ENCODE data around the gene NDC80. TPM values are rescaled to one million over a fixed set of nuclear protein-coding genes. Genes with fewer than 3 reads are reported as not detected.

Gene NDC80
- total RNA-seq, 1 donor from 2014 or later, result 98.1 TPM

DNA sequence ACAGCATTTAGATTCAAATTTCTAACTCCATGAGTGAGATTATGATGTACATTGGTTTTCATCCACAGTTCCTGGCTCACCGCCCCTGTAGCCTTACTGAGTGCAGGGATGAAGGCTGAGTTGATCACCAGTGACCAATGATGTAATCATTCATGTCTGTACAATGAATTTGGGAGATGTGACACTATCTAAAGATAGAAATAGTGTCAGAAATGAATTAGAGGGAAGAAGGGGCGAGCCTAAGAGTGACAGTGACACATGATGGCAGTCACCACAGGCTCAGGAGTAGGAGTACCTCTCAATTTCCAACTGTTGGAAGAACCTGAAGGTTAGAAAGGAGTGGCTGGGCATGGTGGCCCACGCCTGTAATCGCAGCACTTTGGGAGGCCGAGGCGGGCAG, 3.2 kb upstream of the NDC80 start:
- no peak for DNase-seq (ENCODE audit: low spot score)
- Mint-ChIP-seq H3K27ac (no peak overlapping the region), H3K9me3 (no peaks in the 10 kb centered on the region), H3K27me3 (ENCODE audit: insufficient read depth, low read depth) (peaks cover 2% of the 10 kb centered on the region), H3K4me1 (peaks cover 17% of the 10 kb centered on the region), H3K36me3 (peaks cover 11% of the 10 kb centered on the region), H3K4me3 (no peak overlapping the region)
- H2AFZ ChIP-seq (replicated peaks), result no peak overlapping the region
- H3K79me2 ChIP-seq (ENCODE audit: low read depth), result peaks cover 41% of the 10 kb centered on the region
- no peak overlapping the region for H3K4me2 ChIP-seq
- H3K27me3 ChIP-seq, result no peaks in the 10 kb centered on the region
- no peak overlapping the region for H3K27ac ChIP-seq
- H4K20me1 ChIP-seq (ENCODE audit: low read depth), result no peaks in the 10 kb centered on the region
- TF ChIP-seq, protein P1, sequence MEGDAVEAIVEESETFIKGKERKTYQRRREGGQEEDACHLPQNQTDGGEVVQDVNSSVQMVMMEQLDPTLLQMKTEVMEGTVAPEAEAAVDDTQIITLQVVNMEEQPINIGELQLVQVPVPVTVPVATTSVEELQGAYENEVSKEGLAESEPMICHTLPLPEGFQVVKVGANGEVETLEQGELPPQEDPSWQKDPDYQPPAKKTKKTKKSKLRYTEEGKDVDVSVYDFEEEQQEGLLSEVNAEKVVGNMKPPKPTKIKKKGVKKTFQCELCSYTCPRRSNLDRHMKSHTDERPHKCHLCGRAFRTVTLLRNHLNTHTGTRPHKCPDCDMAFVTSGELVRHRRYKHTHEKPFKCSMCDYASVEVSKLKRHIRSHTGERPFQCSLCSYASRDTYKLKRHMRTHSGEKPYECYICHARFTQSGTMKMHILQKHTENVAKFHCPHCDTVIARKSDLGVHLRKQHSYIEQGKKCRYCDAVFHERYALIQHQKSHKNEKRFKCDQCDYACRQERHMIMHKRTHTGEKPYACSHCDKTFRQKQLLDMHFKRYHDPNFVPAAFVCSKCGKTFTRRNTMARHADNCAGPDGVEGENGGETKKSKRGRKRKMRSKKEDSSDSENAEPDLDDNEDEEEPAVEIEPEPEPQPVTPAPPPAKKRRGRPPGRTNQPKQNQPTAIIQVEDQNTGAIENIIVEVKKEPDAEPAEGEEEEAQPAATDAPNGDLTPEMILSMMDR (IDR thresholded peaks at IDR 0.05), result no peak
- no peak for TF ChIP-seq EZH2 (IDR thresholded peaks at IDR 0.05)
- TF ChIP-seq EZH2phosphoT487 (IDR thresholded peaks at IDR 0.05), result no peak
- H3F3A ChIP-seq (ENCODE audit: low read depth), result peaks cover 7% of the 10 kb centered on the region
- H3K4me3 ChIP-seq, result no peak overlapping the region
- peaks cover 5% of the 10 kb centered on the region for H3K36me3 ChIP-seq
- H3K4me1 ChIP-seq, result peaks cover 13% of the 10 kb centered on the region
- no peaks in the 10 kb centered on the region for H3K9me3 ChIP-seq (ENCODE audit: low read depth)
- H3K9ac ChIP-seq, result no peak overlapping the region

DNA sequence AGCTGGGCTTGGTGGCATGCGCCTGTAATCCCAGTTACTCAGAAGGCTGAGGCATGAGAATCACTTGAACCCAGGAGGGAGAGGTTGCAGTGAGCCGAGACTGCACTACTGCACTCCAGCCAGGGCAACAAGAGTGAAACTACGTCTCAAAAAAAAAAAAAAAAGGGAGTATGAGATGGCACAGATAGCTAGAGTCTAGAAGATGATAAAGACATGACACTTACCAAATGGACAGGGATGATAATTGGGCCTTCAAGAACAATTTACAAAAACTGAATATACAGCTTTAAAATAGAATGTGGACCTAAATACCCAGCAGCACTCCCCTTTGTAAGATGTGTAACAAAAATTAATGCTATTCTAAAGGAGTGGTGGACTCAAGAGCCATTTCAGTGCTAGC, 2.8 kb upstream of the NDC80 start:
- H3K36me3 Mint-ChIP-seq, result peaks cover 11% of the 10 kb centered on the region
- Histone ChIP-seq H3K79me2 (ENCODE audit: low read depth) (peaks cover 46% of the 10 kb centered on the region), H3F3A (ENCODE audit: low read depth) (peaks cover 7% of the 10 kb centered on the region), H3K36me3 (peaks cover 9% of the 10 kb centered on the region), H3K27me3 (no peaks in the 10 kb centered on the region), H3K9ac (no peak overlapping the region), H4K20me1 (ENCODE audit: low read depth) (peaks cover 4% of the 10 kb centered on the region), H3K9me3 (ENCODE audit: low read depth) (no peaks in the 10 kb centered on the region), H2AFZ (replicated peaks) (no peak overlapping the region), H3K27ac (no peak overlapping the region), H3K4me2 (no peak overlapping the region), H3K4me3 (no peak overlapping the region), H3K4me1 (peaks cover 18% of the 10 kb centered on the region)
- no peak overlapping the region for H3K4me3 Mint-ChIP-seq
- H3K9me3 Mint-ChIP-seq, result no peaks in the 10 kb centered on the region
- H3K27me3 Mint-ChIP-seq (ENCODE audit: insufficient read depth, low read depth), result peaks cover 2% of the 10 kb centered on the region
- TF ChIP-seq EZH2 (IDR thresholded peaks at IDR 0.05) (no peak), EZH2phosphoT487 (IDR thresholded peaks at IDR 0.05) (no peak)
- TF ChIP-seq, protein P1 (IDR thresholded peaks at IDR 0.05), result no peak
- peaks cover 20% of the 10 kb centered on the region for H3K4me1 Mint-ChIP-seq
- no peak for DNase-seq (ENCODE audit: low spot score)
- no peak overlapping the region for H3K27ac Mint-ChIP-seq

DNA sequence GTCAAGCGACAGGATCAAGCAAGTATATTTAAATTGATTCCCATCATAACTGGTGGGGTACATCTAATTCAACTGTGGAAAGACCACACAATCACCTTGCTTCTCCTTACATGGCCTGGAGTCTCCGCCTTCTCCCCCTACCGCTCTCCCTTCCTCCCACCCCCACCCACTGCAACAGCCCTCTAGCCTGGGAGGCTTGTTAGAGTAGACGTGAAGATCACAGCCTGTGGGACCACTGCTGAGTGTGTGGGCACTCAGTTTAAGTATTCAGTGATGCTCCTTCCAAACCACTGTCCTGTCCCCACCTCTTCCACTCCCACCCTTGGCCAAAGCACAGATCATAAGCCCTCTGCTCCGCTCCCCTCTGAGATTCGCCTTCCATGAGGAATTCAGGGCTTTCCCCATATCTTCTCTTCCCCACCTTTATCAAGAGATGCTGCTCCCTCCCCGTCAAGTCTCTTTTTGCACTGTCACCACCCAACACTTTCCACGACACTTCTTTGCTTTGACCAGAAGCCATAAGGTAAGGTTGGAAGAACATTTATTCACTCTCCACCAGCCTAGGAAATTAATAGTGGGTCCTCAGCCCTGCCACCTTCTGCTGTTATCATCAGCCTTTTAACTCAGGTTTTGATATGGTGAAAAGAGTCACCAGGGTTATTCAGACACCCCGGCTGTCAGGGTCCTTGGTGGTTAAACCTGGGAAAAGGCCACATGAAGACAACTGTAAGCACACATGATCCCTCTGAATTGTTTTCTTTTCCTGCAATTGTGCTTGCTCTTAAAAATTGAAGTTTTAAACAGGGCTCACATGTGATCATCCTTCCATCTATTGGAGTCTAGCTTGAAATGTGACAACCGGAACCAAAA, 1.8 kb upstream of the NDC80 start:
- Mint-ChIP-seq H3K36me3 (peaks cover 10% of the 10 kb centered on the region), H3K27ac (no peak overlapping the region), H3K4me1 (peaks cover 24% of the 10 kb centered on the region), H3K9me3 (no peaks in the 10 kb centered on the region), H3K4me3 (peak overlapping the region; percentile 97), H3K27me3 (ENCODE audit: insufficient read depth, low read depth) (peaks cover 2% of the 10 kb centered on the region)
- Histone ChIP-seq H3K9ac (peak overlapping the region; percentile 78), H3K27me3 (no peaks in the 10 kb centered on the region), H2AFZ (replicated peaks) (no peak overlapping the region), H3K9me3 (ENCODE audit: low read depth) (no peaks in the 10 kb centered on the region), H3F3A (ENCODE audit: low read depth) (peaks cover 7% of the 10 kb centered on the region), H4K20me1 (ENCODE audit: low read depth) (peaks cover 8% of the 10 kb centered on the region), H3K27ac (no peak overlapping the region), H3K4me1 (peaks cover 22% of the 10 kb centered on the region), H3K36me3 (peaks cover 6% of the 10 kb centered on the region), H3K4me2 (peak overlapping the region; percentile 98), H3K4me3 (peak overlapping the region; percentile 84), H3K79me2 (ENCODE audit: low read depth) (peaks cover 56% of the 10 kb centered on the region)
- DNase-seq (ENCODE audit: low spot score), result no peak
- TF ChIP-seq, protein P1 (IDR thresholded peaks at IDR 0.05), result no peak
- TF ChIP-seq EZH2phosphoT487 (IDR thresholded peaks at IDR 0.05) (no peak), EZH2 (IDR thresholded peaks at IDR 0.05) (no peak)

All from neural progenitor cell (in vitro differentiated cells).